ENCODE results near the gene FAM120A. TPM values are rescaled to one million over a fixed set of nuclear protein-coding genes. Genes with fewer than 3 reads are reported as not detected.

The FAM120A gene
- total RNA-seq, 1 experiment from 2014 or later: 162 TPM

DNA sequence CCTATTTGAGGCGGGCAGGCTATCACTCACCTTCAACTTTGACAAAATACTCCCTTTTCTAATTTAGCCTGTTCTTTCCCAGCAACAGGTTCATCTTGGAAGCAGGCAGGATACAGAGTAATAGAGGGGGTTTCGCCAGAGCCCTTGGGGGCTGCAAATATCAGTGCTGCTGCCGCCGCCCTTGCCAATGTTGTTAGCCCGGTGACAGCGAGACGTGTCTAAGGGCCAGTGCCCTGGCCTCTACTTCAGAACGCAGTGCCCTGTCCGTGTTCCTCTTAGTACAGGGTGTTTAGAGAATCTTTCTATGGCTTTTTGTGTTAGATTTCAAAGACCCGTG lies 1.2 kb downstream of the FAM120A start:
- Mint-ChIP-seq H3K4me3 (ENCODE audit: unreplicated experiment) (peak overlapping the region; percentile 86), H3K36me3 (ENCODE audit: insufficient read depth, unreplicated experiment) (peaks cover 41% of the 10 kb centered on the region), H3K9me3 (ENCODE audit: unreplicated experiment) (no peaks in the 10 kb centered on the region), H3K4me1 (ENCODE audit: insufficient read depth, unreplicated experiment) (peaks cover 30% of the 10 kb centered on the region), H3K27ac (ENCODE audit: low read depth, unreplicated experiment) (peak overlapping the region; percentile 93), H3K27me3 (ENCODE audit: insufficient read depth, unreplicated experiment) (no peaks in the 10 kb centered on the region)
- intact Hi-C loops (cut with micrococcal nuclease): loop anchor here (1.0 to 5.0 kb wide), 3 partner anchors 52 to 114 kb away; no protein-coding TSS in a partner anchor
- ChIA-PET POLR2A (interaction anchor here (0.7 to 5.3 kb wide), 18 partner anchors 12 to 1415 kb away, joined by 3 to 93 read pairs (median 6); partner anchors contain the start of genes CARD19 and NINJ1), CTCF (interaction anchor here (2.0 kb wide), 1 partner anchor 113 kb away, joined by 16 read pairs; no protein-coding TSS in a partner anchor)
- TF ChIP-seq CTCF (IDR thresholded peaks at IDR 0.05; ENCODE audit: unreplicated experiment): no peak
- peak; percentile 36 for DNase-seq (ENCODE audit: unreplicated experiment)
- BruUV-seq (replicated peaks): no TSS peak

- peaks cover 36% of the 10 kb centered on the region for H3K4me1 Mint-ChIP-seq (ENCODE audit: insufficient read depth, unreplicated experiment)
- ChIA-PET CTCF (interaction anchor here (0.5 to 2.0 kb wide), 10 partner anchors 15 to 1546 kb away, joined by 3 to 16 read pairs (median 3); no protein-coding TSS in a partner anchor), POLR2A (interaction anchor here (0.7 to 5.3 kb wide), 28 partner anchors 9 to 1414 kb away, joined by 3 to 93 read pairs (median 4); partner anchors contain the start of genes CARD19 and NINJ1)
- TSS peak; percentile 36 for BruUV-seq (replicated peaks)
- H3K9me3 Mint-ChIP-seq (ENCODE audit: unreplicated experiment): no peaks in the 10 kb centered on the region
- peak within 1 kb of the TSS; percentile 93 for H3K27ac Mint-ChIP-seq (ENCODE audit: low read depth, unreplicated experiment)
- H3K4me3 Mint-ChIP-seq (ENCODE audit: unreplicated experiment): peak within 1 kb of the TSS; percentile 86
- peaks cover 34% of the 10 kb centered on the region for H3K36me3 Mint-ChIP-seq (ENCODE audit: insufficient read depth, unreplicated experiment)
- intact Hi-C loops (cut with micrococcal nuclease): loop anchor here (1.0 to 5.0 kb wide), 3 partner anchors 52 to 113 kb away; no protein-coding TSS in a partner anchor
- DNase-seq (ENCODE audit: unreplicated experiment): peak; percentile 96
- no peaks in the 10 kb centered on the region for H3K27me3 Mint-ChIP-seq (ENCODE audit: insufficient read depth, unreplicated experiment)
- TF ChIP-seq CTCF (IDR thresholded peaks at IDR 0.05; ENCODE audit: unreplicated experiment): no peak
These were observed 1.8 kb downstream of the FAM120A start, which contains the start of gene FAM120AOS for GRCh38 chr9:93453047-93453914. Gene FAM120AOS (minus strand): TSS chr9:93453581. CDS start chr9:93452709, 872 bp downstream.

GRCh38 chr9:93456022-93456421 lies 4.5 kb downstream of the FAM120A start:
- ChIA-PET CTCF (no interaction called here), POLR2A (interaction anchor here (0.7 to 0.9 kb wide), 2 partner anchors 12 to 15 kb away, joined by 3 to 4 read pairs; no protein-coding TSS in a partner anchor)
- peaks cover 52% of the 10 kb centered on the region for H3K4me1 Mint-ChIP-seq (ENCODE audit: insufficient read depth, unreplicated experiment)
- no peak overlapping the region for H3K4me3 Mint-ChIP-seq (ENCODE audit: unreplicated experiment)
- H3K36me3 Mint-ChIP-seq (ENCODE audit: insufficient read depth, unreplicated experiment): peaks cover 17% of the 10 kb centered on the region
- no TSS peak for BruUV-seq (replicated peaks)
- DNase-seq (ENCODE audit: unreplicated experiment): no peak
- H3K27me3 Mint-ChIP-seq (ENCODE audit: insufficient read depth, unreplicated experiment): no peaks in the 10 kb centered on the region
- H3K9me3 Mint-ChIP-seq (ENCODE audit: unreplicated experiment): no peaks in the 10 kb centered on the region
- intact Hi-C loops (cut with micrococcal nuclease): no loop called here
- TF ChIP-seq CTCF (IDR thresholded peaks at IDR 0.05; ENCODE audit: unreplicated experiment): no peak
- H3K27ac Mint-ChIP-seq (ENCODE audit: low read depth, unreplicated experiment): no peak overlapping the region

DNA sequence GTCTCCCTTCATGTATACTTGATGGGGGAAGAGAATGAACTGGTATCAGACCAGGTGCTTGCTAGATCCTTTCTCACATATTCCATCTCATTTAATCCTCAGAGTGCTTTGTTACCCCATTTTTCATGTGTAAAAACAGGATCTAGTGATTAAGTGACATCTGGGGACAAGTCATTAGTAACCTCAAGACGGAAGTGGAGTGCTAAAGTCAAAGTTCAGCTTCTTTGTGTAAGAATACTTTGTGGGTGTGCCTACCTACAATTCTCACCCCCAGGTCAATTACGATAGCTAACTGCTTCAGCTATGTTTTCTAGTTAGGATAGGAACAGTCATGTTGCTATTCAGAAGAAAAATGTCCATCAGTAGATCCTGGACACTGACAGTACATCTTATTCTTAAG lies 5.0 kb downstream of the FAM120A start:
- no peak overlapping the region for H3K4me3 Mint-ChIP-seq (ENCODE audit: unreplicated experiment)
- no peak for TF ChIP-seq CTCF (IDR thresholded peaks at IDR 0.05; ENCODE audit: unreplicated experiment)
- H3K9me3 Mint-ChIP-seq (ENCODE audit: unreplicated experiment): no peaks in the 10 kb centered on the region
- ChIA-PET POLR2A (interaction anchor here (0.7 to 0.9 kb wide), 2 partner anchors 11 to 14 kb away, joined by 3 to 4 read pairs; no protein-coding TSS in a partner anchor), CTCF (no interaction called here)
- H3K27ac Mint-ChIP-seq (ENCODE audit: low read depth, unreplicated experiment): no peak overlapping the region
- H3K27me3 Mint-ChIP-seq (ENCODE audit: insufficient read depth, unreplicated experiment): no peaks in the 10 kb centered on the region
- no TSS peak for BruUV-seq (replicated peaks)
- DNase-seq (ENCODE audit: unreplicated experiment): no peak
- peaks cover 17% of the 10 kb centered on the region for H3K36me3 Mint-ChIP-seq (ENCODE audit: insufficient read depth, unreplicated experiment)
- H3K4me1 Mint-ChIP-seq (ENCODE audit: insufficient read depth, unreplicated experiment): peaks cover 54% of the 10 kb centered on the region
- intact Hi-C loops (cut with micrococcal nuclease): no loop called here
